HepG2 (cell line): ENCODE measurements around the gene FIBCD1.

Source experiments
- CREM ChIP-seq, 2 experiments: sonication (generic) in 1 of 2; formaldehyde crosslinking in 1 of 2; IDR thresholded peaks; 2 replicates each; pipeline versions ENCODE4 v1.4.0 to v1.6.1; 2016 to 2020; ENCODE audit warnings: antibody characterized with exemption in 1 of 2, mild to moderate bottlenecking in 1 of 2, missing genetic modification reagents in 1 of 2
- FOXK1 ChIP-seq: sonication (generic); formaldehyde crosslinking; IDR thresholded peaks from 2 replicates; pipeline ENCODE4 v1.4.0; 2020; ENCODE audit warnings: low read depth, missing genetic modification reagents, borderline replicate concordance
- HNRNPUL1 ChIP-seq: fragments of 200-400 bp; formaldehyde crosslinking; IDR thresholded peaks from 2 replicates; pipeline ENCODE4 v1.6.1; 2017; ENCODE audit warnings: low read depth, mild to moderate bottlenecking, low read length, moderate library complexity
- PBX2 ChIP-seq: IDR thresholded peaks from 2 replicates; pipeline ENCODE4 v1.6.1; 2016; ENCODE audit warnings: control low read depth
- ZFP36 ChIP-seq: fragments of 150-350 bp; IDR thresholded peaks from 2 replicates; pipeline ENCODE4 v1.6.1; 2018; ENCODE audit warnings: borderline replicate concordance, low read length, low read depth; ENCODE audit not compliant: partially characterized antibody
- ZNF432 ChIP-seq: sonication (generic); formaldehyde crosslinking; IDR thresholded peaks from 2 replicates; pipeline ENCODE4 v1.5.0; 2020; ENCODE audit warnings: missing genetic modification reagents, mild to moderate bottlenecking, borderline replicate concordance

DNA sequence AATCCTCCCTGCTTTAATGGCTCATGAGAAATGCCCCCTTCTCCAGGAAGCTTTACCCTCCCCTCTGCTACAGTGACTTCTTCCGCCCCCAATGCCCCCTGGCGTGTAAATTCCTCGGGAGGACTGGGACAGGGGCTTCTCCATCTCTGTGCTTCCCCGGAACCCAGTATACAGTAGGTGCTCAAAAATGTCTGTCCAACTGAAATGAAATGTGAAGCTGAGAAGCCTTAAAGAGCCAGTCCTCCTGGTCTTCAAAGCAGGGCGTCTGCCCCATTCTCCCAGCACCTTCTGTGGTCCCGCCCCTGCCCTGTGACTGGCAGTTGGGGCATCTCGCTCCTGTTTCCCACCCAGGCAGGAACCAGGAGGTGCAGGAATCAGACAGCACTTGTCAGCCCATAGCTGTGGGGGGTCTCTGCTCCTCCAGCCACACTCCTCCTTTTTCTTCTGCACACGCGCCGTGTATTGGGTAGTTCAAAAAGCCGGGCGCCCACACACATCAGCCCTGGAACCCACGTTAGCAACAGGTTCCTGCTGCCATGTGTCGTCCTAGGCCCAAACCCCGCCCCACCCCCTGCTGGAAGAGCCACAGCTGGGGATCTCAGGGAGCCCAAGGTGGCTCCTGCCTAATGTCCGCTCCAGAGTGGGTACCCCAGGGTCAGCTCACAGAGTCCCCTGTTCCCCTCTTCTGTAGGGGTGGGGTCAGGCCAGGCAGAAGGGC, 16.0 kb downstream of the FIBCD1 start:
- TF ChIP-seq ZFP36, result no peak
- TF ChIP-seq HNRNPUL1, result no peak
- TF ChIP-seq FOXK1, result no peak
- no peak for TF ChIP-seq PBX2 (CRISPR knock-in tag)
- no peak for TF ChIP-seq ZNF432 (CRISPR knock-in tag)
- no peak for TF ChIP-seq CREM (IDR thresholded peaks at IDR 0.05)
- no peak for TF ChIP-seq CREM (CRISPR knock-in tag; IDR thresholded peaks at IDR 0.05)
